ENCODE measurements around the gene EIF3D. TPM values are rescaled to one million over a fixed set of nuclear protein-coding genes. Genes with fewer than 3 reads are reported as not detected.

EIF3D gene, protein sequence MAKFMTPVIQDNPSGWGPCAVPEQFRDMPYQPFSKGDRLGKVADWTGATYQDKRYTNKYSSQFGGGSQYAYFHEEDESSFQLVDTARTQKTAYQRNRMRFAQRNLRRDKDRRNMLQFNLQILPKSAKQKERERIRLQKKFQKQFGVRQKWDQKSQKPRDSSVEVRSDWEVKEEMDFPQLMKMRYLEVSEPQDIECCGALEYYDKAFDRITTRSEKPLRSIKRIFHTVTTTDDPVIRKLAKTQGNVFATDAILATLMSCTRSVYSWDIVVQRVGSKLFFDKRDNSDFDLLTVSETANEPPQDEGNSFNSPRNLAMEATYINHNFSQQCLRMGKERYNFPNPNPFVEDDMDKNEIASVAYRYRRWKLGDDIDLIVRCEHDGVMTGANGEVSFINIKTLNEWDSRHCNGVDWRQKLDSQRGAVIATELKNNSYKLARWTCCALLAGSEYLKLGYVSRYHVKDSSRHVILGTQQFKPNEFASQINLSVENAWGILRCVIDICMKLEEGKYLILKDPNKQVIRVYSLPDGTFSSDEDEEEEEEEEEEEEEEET
- 100 to 1,000 TPM; 194 to 428 (median 215) TPM for total RNA-seq
- 100 to 1,000 TPM; 212 to 282 (median 240) TPM for polyA plus RNA-seq
- long read RNA-seq, donor 1, transcript EIF3D-201 (15 exons, 2,155 nt): major isoform, 57 of 135 reads
- long read RNA-seq, donor 1, transcript EIF3D-209 (3 exons, 887 nt): minor isoform, 23 of 135 reads
- long read RNA-seq, donor 1, partial matches to known transcripts: 46 of 135 reads
- long read RNA-seq, donor 1, other reads (novel, unspliced or antisense): 7 of 135 reads
- long read RNA-seq, donor 2, transcript EIF3D-209 (3 exons, 887 nt): minor isoform, 7 of 80 reads
- long read RNA-seq, donor 2, transcript EIF3D-201 (15 exons, 2,155 nt): major isoform, 35 of 80 reads
- long read RNA-seq, donor 2, partial matches to known transcripts: 25 of 80 reads
- long read RNA-seq, donor 2, other reads (novel, unspliced or antisense): 8 of 80 reads

DNA sequence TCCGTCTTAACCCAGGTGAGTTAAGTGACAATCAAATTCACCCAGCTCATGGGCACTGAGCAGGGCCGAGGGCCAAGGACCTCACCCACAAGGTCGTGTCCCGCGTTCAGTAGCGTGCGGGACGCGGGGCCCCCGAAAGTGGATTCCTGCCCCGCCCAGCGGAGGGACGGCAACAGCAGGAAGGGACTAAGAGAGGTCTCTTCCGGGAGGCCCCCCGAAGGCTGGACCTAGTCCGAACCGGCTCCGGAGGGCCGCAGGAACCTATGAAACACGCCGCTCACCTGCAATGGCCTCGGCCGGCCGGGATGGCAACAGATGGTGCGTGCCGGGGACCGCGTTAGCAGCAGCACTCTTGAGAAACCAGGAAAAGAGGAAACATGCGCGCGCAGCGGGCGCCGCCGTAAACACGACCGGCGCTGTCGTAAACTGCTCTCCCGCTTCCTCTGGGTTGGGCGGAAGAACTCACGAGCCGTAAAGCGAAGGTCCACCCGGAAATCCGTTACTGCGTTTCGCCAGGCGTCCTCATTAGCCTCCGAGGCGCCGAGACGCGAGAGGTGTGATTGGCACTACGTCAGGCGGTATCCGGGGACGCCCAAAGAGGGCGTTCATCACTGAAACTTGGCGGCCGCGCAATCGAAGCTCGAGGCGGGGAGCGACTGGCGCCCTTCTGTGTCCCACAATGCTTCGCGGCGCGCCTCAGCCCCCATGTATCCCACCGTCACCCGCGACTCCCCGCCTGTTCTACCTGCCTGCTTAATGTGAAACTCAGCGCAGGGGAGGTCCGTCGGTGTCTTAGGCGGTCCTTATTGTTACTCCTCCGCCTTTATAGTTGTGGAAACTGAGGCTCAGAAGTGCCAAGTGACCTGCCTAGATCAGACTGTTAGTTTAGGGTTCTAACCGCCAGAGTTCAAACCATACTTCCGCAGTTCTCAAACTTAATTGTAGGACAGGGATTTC, at the start of gene EIF3D:
Gene EIF3D (minus strand): TSS at position 372 of the 957 bp plus-strand sequence. CDS start 3,045 bp downstream, outside the sequence.
- Histone ChIP-seq H3K27me3 (replicated peaks in 1 of 7) (no peaks in the 10 kb centered on the region), H3K4me1 (peaks cover 12 to 33% (median 25%) of the 10 kb centered on the region in 6 donors), H3K27ac (peak within 1 kb of the TSS; percentile 81 to 99 (median 94)), H3K36me3 (peaks cover 0 to 36% (median 32%) of the 10 kb centered on the region in 6 donors), H3K4me3 (peak within 1 kb of the TSS; percentile 52 to 94 (median 74)), H3K9me3 (no peaks in the 10 kb centered on the region)
- WGBS, 5 donors: 0 to 1% (median 0%) methylated on average over 35 to 82 of the region's 82 CpGs
- intact Hi-C loops (cut with DNase I; ENCODE audit: low total_unique reads): no loop called here
- peak; percentile 100 for DNase-seq
- peak; percentile 96 to 97 (median 96) for TF ChIP-seq POLR2AphosphoS5 (IDR thresholded peaks at IDR 0.05)
- TF ChIP-seq POLR2A (IDR thresholded peaks at IDR 0.05): peak in 2 of 3 donors; percentile 38 to 53
- TF ChIP-seq, protein P1, sequence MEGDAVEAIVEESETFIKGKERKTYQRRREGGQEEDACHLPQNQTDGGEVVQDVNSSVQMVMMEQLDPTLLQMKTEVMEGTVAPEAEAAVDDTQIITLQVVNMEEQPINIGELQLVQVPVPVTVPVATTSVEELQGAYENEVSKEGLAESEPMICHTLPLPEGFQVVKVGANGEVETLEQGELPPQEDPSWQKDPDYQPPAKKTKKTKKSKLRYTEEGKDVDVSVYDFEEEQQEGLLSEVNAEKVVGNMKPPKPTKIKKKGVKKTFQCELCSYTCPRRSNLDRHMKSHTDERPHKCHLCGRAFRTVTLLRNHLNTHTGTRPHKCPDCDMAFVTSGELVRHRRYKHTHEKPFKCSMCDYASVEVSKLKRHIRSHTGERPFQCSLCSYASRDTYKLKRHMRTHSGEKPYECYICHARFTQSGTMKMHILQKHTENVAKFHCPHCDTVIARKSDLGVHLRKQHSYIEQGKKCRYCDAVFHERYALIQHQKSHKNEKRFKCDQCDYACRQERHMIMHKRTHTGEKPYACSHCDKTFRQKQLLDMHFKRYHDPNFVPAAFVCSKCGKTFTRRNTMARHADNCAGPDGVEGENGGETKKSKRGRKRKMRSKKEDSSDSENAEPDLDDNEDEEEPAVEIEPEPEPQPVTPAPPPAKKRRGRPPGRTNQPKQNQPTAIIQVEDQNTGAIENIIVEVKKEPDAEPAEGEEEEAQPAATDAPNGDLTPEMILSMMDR (IDR thresholded peaks at IDR 0.05 in 8 of 11, conservative IDR thresholded peaks at IDR 0.05 in 3 of 11): peak in 6 of 11 experiments; percentile 9 to 63 (median 42)

DNA sequence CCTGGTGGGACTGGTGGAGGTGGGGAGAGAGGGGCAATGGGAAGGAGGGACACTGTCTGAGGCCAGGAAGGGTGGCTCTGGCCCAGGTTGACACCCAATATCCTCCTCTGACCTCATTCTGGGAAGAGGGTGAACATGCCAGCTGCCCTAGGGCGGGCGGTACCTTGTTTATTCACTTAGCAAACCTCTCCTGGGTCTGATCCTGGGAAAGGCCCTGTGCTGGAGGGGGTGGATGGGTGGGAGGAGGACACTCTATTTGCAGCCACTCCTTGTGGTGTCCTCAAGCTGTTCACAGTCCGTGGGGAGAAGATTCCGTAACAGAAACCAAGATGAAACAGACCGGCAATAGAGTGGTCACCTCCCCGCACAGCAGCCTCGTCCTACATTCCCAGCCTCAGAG, 49.7 kb upstream of the EIF3D start:
- no peaks in the 10 kb centered on the region for H3K36me3 ChIP-seq
- peaks cover 0 to 37% (median 0%) of the 10 kb centered on the region in 7 donors for H3K27me3 ChIP-seq (replicated peaks in 1 of 7)
- TF ChIP-seq POLR2AphosphoS5 (IDR thresholded peaks at IDR 0.05) (no peak), POLR2A (IDR thresholded peaks at IDR 0.05) (no peak)
- TF ChIP-seq, protein P1 (IDR thresholded peaks at IDR 0.05 in 8 of 11, conservative IDR thresholded peaks at IDR 0.05 in 3 of 11): no peak
- H3K4me3 ChIP-seq: no peak overlapping the region
- no peaks in the 10 kb centered on the region for H3K4me1 ChIP-seq
- DNase-seq: peak; percentile 33
- no peaks in the 10 kb centered on the region for H3K9me3 ChIP-seq
- H3K27ac ChIP-seq: no peak overlapping the region
- intact Hi-C loops (cut with DNase I; ENCODE audit: low total_unique reads): no loop called here
- WGBS, 5 donors: 79 to 87% (median 84%) methylated on average over 7 of the region's 7 CpGs

DNA sequence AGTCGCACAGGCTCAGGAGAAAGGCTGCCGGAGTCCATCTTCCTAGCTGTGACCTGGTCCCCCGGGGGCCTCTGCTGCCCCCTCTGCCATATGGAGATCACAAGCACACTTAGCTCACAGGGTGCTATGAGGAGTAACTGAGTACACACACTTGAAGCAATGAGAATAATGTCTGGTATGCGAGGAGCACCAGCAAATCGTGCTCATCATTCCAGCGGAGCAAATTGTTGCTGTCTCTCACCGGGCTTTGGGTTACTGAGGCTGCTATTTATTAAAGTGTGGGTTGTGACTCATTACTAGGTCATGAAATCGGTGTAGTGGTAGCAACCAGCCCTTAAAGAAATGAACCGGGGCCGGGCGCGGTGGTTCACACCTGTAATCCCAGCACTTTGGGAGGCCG, 48.1 kb upstream of the EIF3D start:
- Histone ChIP-seq H3K4me3 (no peak overlapping the region), H3K27ac (no peak overlapping the region), H3K36me3 (no peaks in the 10 kb centered on the region), H3K4me1 (no peaks in the 10 kb centered on the region), H3K9me3 (no peaks in the 10 kb centered on the region), H3K27me3 (replicated peaks in 1 of 7) (peaks cover 0 to 25% (median 0%) of the 10 kb centered on the region in 7 donors)
- no peak for DNase-seq
- TF ChIP-seq, protein P1 (IDR thresholded peaks at IDR 0.05 in 8 of 11, conservative IDR thresholded peaks at IDR 0.05 in 3 of 11): no peak
- TF ChIP-seq POLR2A (IDR thresholded peaks at IDR 0.05) (no peak), POLR2AphosphoS5 (IDR thresholded peaks at IDR 0.05) (no peak)
- intact Hi-C loops (cut with DNase I; ENCODE audit: low total_unique reads): no loop called here
- WGBS, 5 donors: 73 to 84% (median 82%) methylated on average over 12 to 13 of the region's 13 CpGs
